ENCODE results near the gene ZFAND5.

GRCh38 chr9:72315510-72316311 is 49.3 kb downstream of the ZFAND5 start:
- TF ChIP-seq EZH2phosphoT487 (IDR thresholded peaks at IDR 0.05; ENCODE audit: borderline replicate concordance), result no peak
- no peak for TF ChIP-seq CTCF (conservative IDR thresholded peaks at IDR 0.05; ENCODE audit: low read length)
